HepG2 (cell line): ENCODE data around the gene DENND2A. TPM values are rescaled to one million over a fixed set of nuclear protein-coding genes. Genes with fewer than 3 reads are reported as not detected.

Experiments
- ATAC-seq: fragments of 200-7000 bp; cut with Tn5 transposase; 3 replicates; pipeline ENCODE4 v1.9.1; 2020; ENCODE audit warnings: mild to moderate bottlenecking, moderate library complexity
- BruUV-seq: library from RNA; stranded (reverse); fragments of 400-500 nt; replicated peaks from 2 replicates; lab custom pipeline; 2021; lab: Mats Ljungman, UMichigan
- CTCF ChIA-PET: fragments of 300-600 bp; formaldehyde crosslinking; extraction: SDS; loops from one replicate; lab custom pipeline; 2021; ENCODE audit warnings: low total read pairs, inconsistent platforms, low intra/inter-chr PET ratio; lab: Yijun Ruan, JAX
- POLR2A ChIA-PET: fragments of 350-600 bp; sonication (Branson Sonifier 250); formaldehyde crosslinking; loops from one replicate; lab custom pipeline; 2020; ENCODE audit warnings: antibody characterized with exemption, inconsistent platforms; lab: Yijun Ruan, JAX
- DNase-seq: peaks from one replicate; pipeline ENCODE4 v3.0.0-alpha.2; 2015; ENCODE audit warnings: low spot score
- FAIRE-seq: peaks from 3 replicates; lab custom pipeline; 2011; peaks lifted over from hg19 to GRCh38; lab: Jason Lieb, UNC
- H2AFZ ChIP-seq: one replicate; pipeline ENCODE4 v1.6.1; 2011; ENCODE audit warnings: low read length, inconsistent platforms
- H3K27ac ChIP-seq: fragments of 300-600 bp; 3 replicates; pipeline ENCODE4 v1.8.0; 2011; ENCODE audit warnings: mixed run types, mild to moderate bottlenecking, mixed read lengths, low read length, inconsistent platforms; ENCODE audit not compliant: insufficient read depth; ENCODE audit errors: extremely low read length
- H3K27me3 ChIP-seq, 2 experiments: fragments of 200-600 bp in 1 of 2; 2 replicates in 1 of 2; 3 replicates in 1 of 2; pipeline versions ENCODE4 v1.6.0 to v1.8.0; 2011; ENCODE audit warnings: low read length in 2 of 2, mild to moderate bottlenecking in 2 of 2, moderate library complexity in 2 of 2, inconsistent platforms in 1 of 2; ENCODE audit not compliant: insufficient read depth in 2 of 2, control insufficient read depth in 1 of 2
- H3K36me3 ChIP-seq, 2 experiments: fragments of 200-600 bp in 1 of 2; replicated peaks in 1 of 2; 2 replicates in 1 of 2; 3 replicates in 1 of 2; pipeline versions ENCODE4 v1.5.1 to v1.8.0; 2011; ENCODE audit warnings: low read length in 2 of 2, inconsistent platforms in 1 of 2; ENCODE audit not compliant: insufficient read depth in 2 of 2, control insufficient read depth in 1 of 2
- H3K4me1 ChIP-seq: 2 replicates; pipeline ENCODE4 v1.5.1; 2012; ENCODE audit warnings: low read length, inconsistent platforms; ENCODE audit not compliant: insufficient read depth
- H3K4me2 ChIP-seq: 2 replicates; pipeline ENCODE4 v1.6.0; 2011; ENCODE audit warnings: low read depth, low read length, inconsistent platforms
- H3K4me3 ChIP-seq, 3 experiments: fragments of 200-600 bp in 1 of 3; sonication (generic), shearing (Covaris generic) in 1 of 3; replicated peaks in 1 of 3; 2 replicates each; pipeline ENCODE4 v1.5.1; 2011 to 2016; ENCODE audit warnings: low read length in 3 of 3, inconsistent platforms in 2 of 3, low read depth in 2 of 3, mild to moderate bottlenecking in 2 of 3, control low read depth in 1 of 3, mixed read lengths in 1 of 3; ENCODE audit not compliant: insufficient read depth in 1 of 3
- H3K79me2 ChIP-seq: one replicate; pipeline ENCODE4 v1.6.1; 2011; ENCODE audit warnings: low read length, inconsistent platforms; ENCODE audit not compliant: insufficient read depth
- H3K9ac ChIP-seq: 2 replicates; pipeline ENCODE4 v1.6.0; 2011; ENCODE audit warnings: mild to moderate bottlenecking, low read depth, low read length, inconsistent platforms; ENCODE audit not compliant: insufficient read depth
- H3K9me3 ChIP-seq: 2 replicates; pipeline ENCODE4 v1.5.1; 2012; ENCODE audit warnings: mild to moderate bottlenecking, low read length
- H4K20me1 ChIP-seq: 2 replicates; pipeline ENCODE4 v1.6.0; 2011; ENCODE audit warnings: inconsistent platforms, mild to moderate bottlenecking, low read length, moderate library complexity; ENCODE audit not compliant: insufficient read depth
- ATF3 ChIP-seq: sonication (generic); formaldehyde crosslinking; IDR thresholded peaks from 2 replicates; pipeline ENCODE4 v1.4.0; 2020; ENCODE audit warnings: missing genetic modification reagents
- LBX2 ChIP-seq: sonication (generic); formaldehyde crosslinking; IDR thresholded peaks from 2 replicates; pipeline ENCODE4 v1.5.0; 2020; ENCODE audit warnings: missing genetic modification reagents, mild to moderate bottlenecking, borderline replicate concordance
- MXI1 ChIP-seq: IDR thresholded peaks from 3 replicates; pipeline ENCODE4 v1.6.1; 2012; ENCODE audit warnings: low read depth, low read length, inconsistent platforms, borderline replicate concordance
- NBN ChIP-seq: fragments of 450-650 bp; conservative IDR thresholded peaks from 2 replicates; pipeline ENCODE4 v1.6.1; 2017
- PAXIP1 ChIP-seq: sonication (generic); formaldehyde crosslinking; conservative IDR thresholded peaks from 2 replicates; pipeline ENCODE4 v1.4.0; 2020; ENCODE audit warnings: mild to moderate bottlenecking, missing genetic modification reagents, moderate library complexity
- PHF20 ChIP-seq: sonication (generic); formaldehyde crosslinking; IDR thresholded peaks from 2 replicates; pipeline ENCODE4 v1.5.0; 2020; ENCODE audit warnings: mild to moderate bottlenecking, missing genetic modification reagents
- SALL1 ChIP-seq: sonication (generic); formaldehyde crosslinking; IDR thresholded peaks from 2 replicates; pipeline ENCODE4 v1.8.0; 2022; ENCODE audit warnings: mild to moderate bottlenecking, missing genetic modification reagents
- TERF1 ChIP-seq: sonication (generic); formaldehyde crosslinking; IDR thresholded peaks from 2 replicates; pipeline ENCODE4 v1.8.0; 2022; ENCODE audit warnings: mild to moderate bottlenecking, missing genetic modification reagents, moderate library complexity
- ZBTB7B ChIP-seq: sonication (generic); formaldehyde crosslinking; IDR thresholded peaks from 2 replicates; pipeline ENCODE4 v1.4.0; 2020; ENCODE audit warnings: missing genetic modification reagents
- ZNF569 ChIP-seq: sonication (generic); formaldehyde crosslinking; IDR thresholded peaks from 2 replicates; pipeline ENCODE4 v1.5.0; 2020; ENCODE audit warnings: mild to moderate bottlenecking, missing genetic modification reagents, moderate library complexity, borderline replicate concordance
- ZNF747 ChIP-seq: sonication (generic); formaldehyde crosslinking; IDR thresholded peaks from 2 replicates; pipeline ENCODE4 v1.8.1; 2023; ENCODE audit warnings: missing genetic modification reagents, mild to moderate bottlenecking, borderline replicate concordance
- ZSCAN31 ChIP-seq: sonication (generic); formaldehyde crosslinking; IDR thresholded peaks from 2 replicates; pipeline ENCODE4 v1.5.0; 2020; ENCODE audit warnings: low read depth, mild to moderate bottlenecking, missing genetic modification reagents
- WGBS: methylation state at CpG from one replicate; pipeline ENCODE4 v1.1.6; 2017; ENCODE audit warnings: low lambda C conversion rate; 5-methylcytosine and 5-hydroxymethylcytosine counted together
- in situ Hi-C: cut with HindIII; loops from 2 replicates; pipeline ENCODE4 v1.10.0; 2017; ENCODE audit warnings: low pct_unique_long_range_greater_than_20kb; ENCODE audit not compliant: extremely low pct_ligation_motif_present
- intact Hi-C: fragments of 100-400 bp; cut with micrococcal nuclease; formaldehyde crosslinking; loops from one replicate; pipeline ENCODE4 v1.10.0; 2022; ENCODE audit not compliant: unreplicated experiment
- polyA plus RNA-seq, 8 experiments: library from polyadenylated mRNA; depleted of rRNA in 3 of 8; stranded (reverse) in 7 of 8; unstranded in 1 of 8; fragments of >200 nt; fragmentation: Illumina TruSeq in 4 of 8; extraction: Trizol in 4 of 8; gene quantifications; 2 replicates each; pipeline versions ENCODE4 v1.2.1 to v1.2.3, GENCODE V29; 2011 to 2016; ENCODE audit warnings: low read depth in 4 of 8, missing spikeins in 1 of 8, mixed read lengths in 1 of 8; ENCODE audit not compliant: insufficient read depth in 1 of 8
- total RNA-seq, 5 experiments: library from RNA; depleted of rRNA; stranded (reverse); fragments of >200 nt; fragmentation: Illumina TruSeq; extraction: Trizol; gene quantifications; 2 replicates each; pipeline ENCODE4 v1.2.3, GENCODE V29; 2016; ENCODE audit warnings: low read depth in 1 of 5
- TF ChIP-seq, protein P1 (sequence below): sonication (generic); formaldehyde crosslinking; IDR thresholded peaks from 2 replicates; pipeline ENCODE4 v1.5.1; 2020; ENCODE audit warnings: mild to moderate bottlenecking, moderate library complexity, missing genetic modification reagents
- TF ChIP-seq, protein P2 (sequence below): sonication (generic); formaldehyde crosslinking; IDR thresholded peaks from 2 replicates; pipeline ENCODE4 v1.5.1; 2020; ENCODE audit warnings: mild to moderate bottlenecking, missing genetic modification reagents

DENND2A gene
- total and polyA plus RNA-seq, 2 of the 13 experiments (the other 11 are each of a cell fraction or from before 2014, with no cell fraction given): not detected

- no peak overlapping the region for H3K4me3 ChIP-seq
- BruUV-seq: no TSS peak
- no peaks in the 10 kb centered on the region for H3K9me3 ChIP-seq
- DNase-seq (no peak), FAIRE-seq (no peak), ATAC-seq (no peak)
- intact Hi-C loops: no loop called here
- peaks cover 14% of the 10 kb centered on the region for H3K4me1 ChIP-seq
- H3K27ac ChIP-seq: no peak overlapping the region
- no peaks in the 10 kb centered on the region for H4K20me1 ChIP-seq
- WGBS: 48% methylated on average over 1 of the region's 1 CpG
- no peaks in the 10 kb centered on the region for H3K79me2 ChIP-seq
- no peaks in the 10 kb centered on the region for H3K36me3 ChIP-seq
- no peak overlapping the region for H3K9ac ChIP-seq
- peaks cover 0 to 10% of the 10 kb centered on the region in 2 experiments; a peak in 1 of 5 replicates for H3K27me3 ChIP-seq
- no peak overlapping the region for H2AFZ ChIP-seq
- no peak overlapping the region for H3K4me2 ChIP-seq
- CTCF ChIA-PET: no interaction called here
- in situ Hi-C loops: no loop called here
- POLR2A ChIA-PET: interaction anchor here (1.3 kb wide), 1 partner anchor 346 kb away, joined by 3 read pairs; the partner anchor contains the start of gene MRPS33
- TF ChIP-seq TERF1 (no peak), MXI1 (no peak), ZBTB7B (CRISPR knock-in tag) (no peak), ZSCAN31 (CRISPR knock-in tag) (no peak), ZNF569 (CRISPR knock-in tag) (no peak), ZNF747 (no peak), NBN (no peak), LBX2 (no peak), SALL1 (CRISPR knock-in tag) (no peak), ATF3 (CRISPR knock-in tag) (no peak), PAXIP1 (no peak), PHF20 (CRISPR knock-in tag) (no peak)
- TF ChIP-seq, protein P1, sequence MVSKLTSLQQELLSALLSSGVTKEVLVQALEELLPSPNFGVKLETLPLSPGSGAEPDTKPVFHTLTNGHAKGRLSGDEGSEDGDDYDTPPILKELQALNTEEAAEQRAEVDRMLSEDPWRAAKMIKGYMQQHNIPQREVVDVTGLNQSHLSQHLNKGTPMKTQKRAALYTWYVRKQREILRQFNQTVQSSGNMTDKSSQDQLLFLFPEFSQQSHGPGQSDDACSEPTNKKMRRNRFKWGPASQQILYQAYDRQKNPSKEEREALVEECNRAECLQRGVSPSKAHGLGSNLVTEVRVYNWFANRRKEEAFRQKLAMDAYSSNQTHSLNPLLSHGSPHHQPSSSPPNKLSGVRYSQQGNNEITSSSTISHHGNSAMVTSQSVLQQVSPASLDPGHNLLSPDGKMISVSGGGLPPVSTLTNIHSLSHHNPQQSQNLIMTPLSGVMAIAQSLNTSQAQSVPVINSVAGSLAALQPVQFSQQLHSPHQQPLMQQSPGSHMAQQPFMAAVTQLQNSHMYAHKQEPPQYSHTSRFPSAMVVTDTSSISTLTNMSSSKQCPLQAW (CRISPR knock-in tag): no peak
- TF ChIP-seq, protein P2, sequence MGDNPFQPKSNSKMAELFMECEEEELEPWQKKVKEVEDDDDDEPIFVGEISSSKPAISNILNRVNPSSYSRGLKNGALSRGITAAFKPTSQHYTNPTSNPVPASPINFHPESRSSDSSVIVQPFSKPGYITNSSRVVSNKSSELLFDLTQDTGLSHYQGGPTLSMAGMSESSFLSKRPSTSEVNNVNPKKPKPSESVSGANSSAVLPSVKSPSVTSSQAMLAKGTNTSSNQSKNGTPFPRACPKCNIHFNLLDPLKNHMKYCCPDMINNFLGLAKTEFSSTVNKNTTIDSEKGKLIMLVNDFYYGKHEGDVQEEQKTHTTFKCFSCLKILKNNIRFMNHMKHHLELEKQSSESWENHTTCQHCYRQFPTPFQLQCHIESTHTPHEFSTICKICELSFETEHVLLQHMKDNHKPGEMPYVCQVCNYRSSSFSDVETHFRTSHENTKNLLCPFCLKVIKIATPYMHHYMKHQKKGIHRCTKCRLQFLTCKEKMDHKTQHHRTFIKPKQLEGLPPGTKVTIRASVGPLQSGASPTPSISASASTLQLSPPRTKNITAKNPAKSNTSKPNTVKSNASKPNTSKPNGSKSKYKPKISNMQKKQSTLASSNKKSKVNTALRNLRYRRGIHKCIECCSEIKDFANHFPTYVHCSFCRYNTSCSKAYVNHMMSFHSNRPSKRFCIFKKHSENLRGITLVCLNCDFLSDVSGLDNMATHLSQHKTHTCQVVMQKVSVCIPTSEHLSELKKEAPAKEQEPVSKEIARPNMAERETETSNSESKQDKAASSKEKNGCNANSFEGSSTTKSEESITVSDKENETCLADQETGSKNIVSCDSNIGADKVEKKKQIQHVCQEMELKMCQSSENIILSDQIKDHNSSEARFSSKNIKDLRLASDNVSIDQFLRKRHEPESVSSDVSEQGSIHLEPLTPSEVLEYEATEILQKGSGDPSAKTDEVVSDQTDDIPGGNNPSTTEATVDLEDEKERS (CRISPR knock-in tag): no peak
Measured at GRCh38 chr7:140668641-140669040, 28.0 kb upstream of the DENND2A start.
